Hypothalamus (tissue), 51 donors: ENCODE data around the gene ARID1B.

Experiments used
- DNase-seq, 51 donors: peaks; one replicate each; lab custom pipeline; 2025; lab: John Stamatoyannopoulos, UW

The ARID1B gene

DNA sequence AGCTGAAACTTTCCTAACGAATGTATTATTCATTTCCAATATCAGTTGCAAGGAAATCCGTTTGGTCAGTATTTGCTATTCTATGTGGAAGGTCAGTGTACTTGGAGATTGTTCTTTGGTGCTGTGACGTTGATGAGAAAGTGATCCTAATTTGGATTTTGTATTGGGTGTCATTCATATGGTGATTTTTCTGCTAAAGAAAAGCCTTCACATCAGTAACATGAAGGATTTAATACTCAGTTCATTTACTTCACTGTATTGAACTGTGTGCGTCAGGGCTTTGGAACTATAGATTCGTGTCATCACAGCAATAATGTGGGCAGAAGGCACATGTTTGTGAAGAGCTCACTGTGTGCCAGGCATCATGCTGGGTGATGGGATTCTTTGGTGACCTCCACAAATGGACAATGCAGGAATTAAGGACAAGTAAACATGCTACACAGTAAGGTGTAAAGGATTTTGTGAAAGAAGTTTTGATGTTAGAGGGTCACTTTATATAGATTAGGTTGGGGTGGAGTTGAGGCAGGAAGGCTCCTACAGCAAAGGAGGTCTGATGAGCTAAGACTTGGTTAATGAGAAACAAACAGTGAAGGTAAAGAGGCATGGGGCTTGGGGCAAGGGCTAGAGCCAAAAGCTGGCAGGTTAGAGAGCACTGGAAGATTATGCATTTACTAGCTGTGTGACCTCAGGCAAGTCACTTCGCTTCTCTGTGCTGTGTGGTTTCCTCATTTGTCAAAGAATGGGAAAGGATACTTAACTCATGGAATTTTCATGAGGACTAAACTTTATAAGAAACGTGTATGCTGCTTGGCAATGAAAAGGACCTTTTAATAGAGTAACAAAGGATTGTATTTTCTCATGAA, 12.1 kb downstream of the ARID1B start:
- no peak for DNase-seq

- no peak for DNase-seq
Measured at GRCh38 chr6:156790711-156791319, 13.6 kb downstream of the ARID1B start.

- no peak for DNase-seq
Measured at GRCh38 chr6:156791320-156791850, 14.2 kb downstream of the ARID1B start.

DNA sequence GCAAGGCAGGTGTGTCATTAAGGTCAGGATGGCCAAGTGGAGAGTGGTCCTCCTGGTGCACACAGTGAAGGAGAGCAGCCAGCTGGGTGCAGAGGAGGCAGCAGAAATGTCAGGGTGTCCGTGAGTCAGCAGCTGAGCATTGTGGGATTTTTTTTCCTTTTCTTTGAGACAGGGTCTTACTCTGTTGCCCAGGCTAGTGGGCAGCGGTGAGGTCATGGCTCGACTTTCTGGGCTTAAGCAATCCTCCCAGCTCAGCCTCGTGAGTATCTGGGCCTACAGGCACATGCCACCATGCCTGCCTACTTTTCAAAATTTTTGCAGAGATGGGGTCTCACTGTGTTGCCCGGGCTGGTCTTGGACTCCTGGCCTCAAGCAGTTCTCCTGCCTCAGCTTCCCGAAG, 16.0 kb downstream of the ARID1B start:
- no peak for DNase-seq

GRCh38 chr6:156794546-156795354, 17.6 kb downstream of the ARID1B start:
- DNase-seq: no peak

- DNase-seq: no peak
Measured at GRCh38 chr6:156795825-156796224, 18.6 kb downstream of the ARID1B start.

DNA sequence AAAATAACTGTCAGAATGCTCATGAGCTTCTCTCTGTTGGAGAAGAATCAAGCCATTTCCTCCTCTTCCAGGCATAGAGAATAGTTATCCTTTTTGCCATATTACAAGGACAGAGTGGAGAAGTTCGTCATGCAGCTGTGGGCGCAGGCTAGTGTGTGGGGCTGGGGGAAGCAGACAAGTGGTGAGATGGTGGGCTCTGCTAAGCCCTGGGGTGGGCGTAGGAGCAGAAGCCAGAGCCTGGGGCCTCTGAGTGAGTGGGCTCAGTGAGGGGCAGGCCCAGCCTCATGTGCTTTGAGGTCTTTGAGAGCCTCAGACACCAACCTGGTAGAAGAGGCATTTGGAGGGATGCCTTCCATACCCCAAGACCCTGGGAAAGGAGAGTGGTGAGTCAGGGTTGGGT, 19.4 kb downstream of the ARID1B start:
- DNase-seq: no peak

DNA sequence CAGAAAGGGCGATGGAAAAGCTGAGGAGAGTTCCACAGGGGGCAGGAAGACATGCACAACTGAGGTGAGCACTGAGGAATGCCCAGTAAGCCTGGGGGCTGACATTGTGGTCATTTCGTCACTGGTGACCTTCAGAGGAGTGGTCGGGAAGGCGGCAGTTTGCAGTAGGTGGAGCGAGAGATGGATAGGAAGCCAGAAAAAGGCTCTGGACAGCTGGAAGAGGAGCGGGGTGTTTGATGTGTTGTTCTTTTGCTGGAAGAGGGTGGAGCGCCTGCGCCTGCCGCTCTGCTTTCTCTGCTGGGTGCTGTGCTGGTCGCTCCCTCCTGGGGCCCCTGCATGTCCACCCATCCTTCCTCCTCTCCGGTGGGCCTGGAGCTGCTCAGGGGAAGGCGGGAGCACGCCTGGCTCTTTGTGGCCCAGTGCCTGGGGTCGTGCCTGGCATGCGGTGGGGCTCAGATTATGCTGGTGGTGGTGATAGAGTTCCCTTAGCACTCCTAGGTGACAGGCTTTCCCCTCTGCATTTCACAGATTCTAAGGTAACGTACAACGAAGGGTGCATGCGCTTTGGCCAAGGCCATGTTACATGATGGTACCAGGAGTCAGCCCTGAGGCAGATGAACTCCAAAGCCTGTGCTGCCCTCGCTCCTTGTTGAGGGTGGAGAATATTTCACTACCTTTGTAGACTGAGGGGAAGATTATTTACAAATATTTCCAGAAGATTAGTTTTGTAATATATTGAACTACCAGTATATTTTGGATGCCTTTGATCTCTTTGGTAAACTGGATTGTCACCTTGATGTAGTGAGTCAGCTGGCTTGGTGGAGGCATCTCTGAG, 20.9 kb downstream of the ARID1B start:
- no peak for DNase-seq

DNA sequence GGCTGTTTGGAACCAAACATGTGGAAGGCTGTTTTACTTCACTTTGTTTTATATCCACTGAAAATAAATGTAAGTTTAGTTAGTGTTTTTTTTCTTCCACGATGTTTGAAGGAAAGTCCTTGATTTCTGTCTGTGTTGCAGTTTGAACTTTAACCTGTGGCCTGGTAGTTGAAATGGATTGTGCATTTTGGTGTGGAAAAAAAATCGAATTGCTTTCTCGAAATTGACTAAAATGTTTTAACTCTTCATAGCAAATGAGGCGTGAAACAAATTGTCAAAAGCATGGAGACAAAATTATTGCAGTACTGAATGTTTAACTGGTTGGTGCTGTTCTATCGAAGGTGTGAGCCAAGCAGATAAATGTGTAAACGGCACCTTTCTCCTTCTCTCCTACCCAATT, 24.5 kb downstream of the ARID1B start:
- DNase-seq: no peak

DNA sequence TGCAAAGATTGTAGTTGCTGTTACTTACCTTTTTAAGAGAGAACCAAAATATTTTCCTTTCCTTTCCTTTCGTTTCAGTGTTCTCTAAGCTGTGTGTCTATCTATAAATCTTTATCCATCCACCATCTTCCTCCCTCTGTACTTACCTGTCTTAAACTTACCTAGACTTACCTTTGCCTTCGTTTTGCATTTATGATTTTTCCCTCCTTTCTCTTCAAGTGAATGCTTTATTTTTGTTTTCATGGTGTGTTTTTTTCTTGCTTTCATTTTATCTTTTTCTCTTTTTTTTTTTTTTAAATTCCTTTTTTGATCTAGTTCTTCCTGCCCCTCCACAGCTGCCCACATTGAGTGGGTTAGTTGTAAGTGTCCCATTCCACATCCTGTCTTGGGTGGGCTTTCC, 26.2 kb downstream of the ARID1B start:
- DNase-seq: no peak

GRCh38 chr6:156804402-156804801, 27.2 kb downstream of the ARID1B start:
- no peak for DNase-seq

DNA sequence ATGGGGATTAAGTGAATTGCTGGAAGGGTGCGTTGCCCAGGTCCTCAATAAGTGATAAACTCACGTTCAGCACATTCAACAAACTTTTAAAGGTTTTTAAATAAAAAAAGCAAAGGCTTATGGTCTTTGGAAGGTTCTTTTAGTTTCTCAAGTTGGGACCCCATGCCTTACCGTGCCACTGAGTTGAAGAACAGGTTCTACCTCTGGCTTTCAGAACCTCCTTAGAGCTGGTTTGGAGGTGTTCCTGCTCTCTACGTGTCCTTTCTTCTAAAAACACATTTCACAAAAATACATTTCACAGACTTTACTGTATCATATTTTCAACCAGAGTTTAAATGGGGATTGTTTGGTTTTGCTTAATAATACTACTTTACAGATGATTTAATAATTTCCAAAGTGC, 29.0 kb downstream of the ARID1B start:
- no peak for DNase-seq

DNA sequence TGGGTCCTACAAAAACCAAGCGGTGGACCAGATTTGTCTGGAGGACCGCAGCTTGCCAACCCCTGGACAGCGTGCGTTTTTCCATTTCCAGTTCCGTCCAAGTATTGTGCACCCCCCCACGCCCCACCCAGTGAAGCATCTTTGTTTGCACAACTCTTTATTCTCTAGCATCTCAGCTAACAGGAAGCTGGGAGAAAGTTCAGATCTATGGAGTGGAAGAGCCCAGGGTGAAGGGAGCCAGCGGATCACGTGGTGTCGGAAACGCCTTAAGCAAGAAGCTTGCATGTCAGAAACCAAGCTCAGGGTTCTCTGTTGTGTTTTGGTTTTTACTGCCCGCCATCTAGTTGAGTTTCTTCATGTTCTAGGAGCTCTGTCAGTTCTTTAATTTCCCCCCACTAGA, 29.9 kb downstream of the ARID1B start:
- peak in 1 of 51 donors; percentile 19 for DNase-seq

DNA sequence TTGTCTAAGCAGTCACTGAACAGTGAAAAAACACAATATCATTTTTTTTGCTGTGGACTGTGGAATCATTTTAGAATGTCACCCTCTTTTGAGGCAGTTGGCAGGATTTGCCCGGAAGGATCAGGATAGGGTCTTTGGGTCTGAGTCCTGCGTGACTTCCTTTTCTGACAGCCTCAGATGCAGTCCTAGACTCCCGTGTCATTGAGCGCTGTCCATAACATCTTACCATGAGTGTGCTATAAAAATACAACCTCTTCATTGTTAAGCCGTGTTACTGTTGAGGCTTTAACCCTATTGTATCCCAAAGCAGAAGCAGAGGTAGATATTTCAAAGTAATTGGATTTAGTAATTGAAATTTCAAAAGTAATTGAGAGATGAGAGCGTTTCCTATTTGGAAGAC, 30.6 kb downstream of the ARID1B start:
- no peak for DNase-seq

- DNase-seq: peak in 28 of 51 donors; percentile 9 to 70 (median 34)
Measured at GRCh38 chr6:156808287-156808686, 31.1 kb downstream of the ARID1B start.

- peak in 3 of 51 donors; percentile 7 to 33 (median 9) for DNase-seq
Measured at GRCh38 chr6:156809034-156809433, 31.9 kb downstream of the ARID1B start.

- no peak for DNase-seq
Measured at GRCh38 chr6:156809446-156810178, 32.4 kb downstream of the ARID1B start.

GRCh38 chr6:156814036-156814581, 36.9 kb downstream of the ARID1B start:
- no peak for DNase-seq

DNA sequence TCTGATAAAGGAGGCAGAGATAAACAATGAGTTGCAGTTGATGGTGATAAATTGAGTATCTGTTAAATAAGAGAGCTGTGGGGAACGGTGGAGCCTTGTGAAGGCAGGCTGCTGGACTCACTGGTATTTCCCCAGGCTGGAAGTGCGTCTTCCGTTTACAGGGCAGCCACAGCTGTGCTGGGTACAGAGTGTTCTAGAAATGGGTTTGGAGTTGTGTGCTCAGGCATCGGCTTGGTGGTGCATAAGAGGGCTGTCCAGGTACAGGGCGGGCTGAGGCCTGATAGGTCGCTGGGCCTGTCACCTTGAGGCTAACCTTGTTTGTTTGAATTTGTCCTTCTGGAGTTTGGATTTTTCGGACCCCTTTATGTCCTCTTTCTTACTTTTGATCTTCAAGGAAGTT, 39.3 kb downstream of the ARID1B start:
- DNase-seq: peak in 2 of 51 donors; percentile 15 to 21
